Measurements from ENCODE around the gene PGLYRP2.

The PGLYRP2 gene

DNA sequence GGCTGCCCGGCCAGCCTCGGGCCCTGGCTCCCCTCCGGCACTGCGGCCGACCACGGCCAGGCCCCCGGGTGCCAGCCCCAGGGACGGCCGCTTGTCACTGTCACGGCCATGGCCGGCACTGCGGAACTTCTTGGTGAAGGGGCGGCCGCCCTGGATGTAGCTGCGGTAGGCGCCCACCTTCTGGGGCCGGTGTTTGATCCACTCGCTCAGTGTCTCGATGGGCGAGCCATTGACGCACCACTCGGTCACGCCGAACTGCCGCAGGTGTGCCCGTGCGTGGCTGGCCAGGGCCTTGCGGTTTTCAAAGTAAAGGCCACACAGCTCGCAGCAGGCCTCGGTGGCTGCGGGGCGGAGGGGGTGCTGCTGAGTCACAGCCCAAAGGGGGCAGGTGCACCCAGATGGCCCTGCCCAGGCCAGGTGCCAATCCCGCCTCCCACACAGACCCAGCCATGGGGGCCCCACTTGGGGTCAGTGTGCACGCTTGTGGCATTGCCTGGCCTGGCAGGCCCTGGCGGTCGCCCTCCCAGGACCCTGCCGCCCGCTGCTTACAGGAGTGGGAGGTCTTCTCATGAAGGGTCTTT is 54.5 kb downstream of the PGLYRP2 start:
- no peak for DNase-seq (ENCODE audit: low read depth, low spot score)

DNA sequence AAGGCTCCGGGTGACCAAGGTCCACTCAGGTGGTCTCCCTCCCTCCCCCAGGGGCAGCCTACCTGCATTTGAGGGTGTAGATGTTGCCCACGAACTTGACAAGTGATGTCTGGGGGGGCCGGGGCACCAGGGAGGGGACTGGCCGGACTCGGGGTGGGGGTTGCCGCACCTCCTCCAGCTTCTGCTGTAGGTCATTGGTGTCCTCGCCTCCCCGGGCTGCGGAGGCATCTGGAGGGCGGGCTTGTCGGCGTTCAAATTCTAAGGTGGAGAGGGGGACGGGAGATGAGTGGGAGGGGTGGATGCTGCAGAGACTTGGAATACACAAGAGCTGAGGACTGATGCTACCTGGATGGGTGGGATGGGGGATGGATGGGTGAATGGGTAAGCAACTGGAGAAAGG is 55.2 kb downstream of the PGLYRP2 start:
- no peak for DNase-seq (ENCODE audit: low read depth, low spot score)

DNA sequence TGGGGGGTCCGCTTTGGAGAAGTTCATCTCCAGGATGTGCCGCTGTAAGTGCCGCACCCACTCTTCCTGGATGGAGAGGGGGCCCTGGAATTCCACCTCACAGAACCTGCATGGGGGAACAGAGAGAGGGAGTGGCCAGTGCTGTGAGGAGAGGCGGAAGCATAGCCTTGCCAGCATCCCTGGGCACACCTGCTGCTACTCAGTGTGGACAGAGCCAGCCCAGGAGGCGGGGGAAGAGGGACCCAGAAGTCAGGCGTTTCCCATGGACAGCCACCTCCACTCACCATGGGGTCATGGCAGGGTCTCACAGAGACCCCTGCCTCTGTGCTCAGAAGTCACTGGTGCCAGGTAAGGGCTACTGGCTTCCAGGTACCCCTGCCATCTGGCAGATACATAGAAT is 56.2 kb downstream of the PGLYRP2 start:
- no peak for DNase-seq (ENCODE audit: low read depth, low spot score)

DNA sequence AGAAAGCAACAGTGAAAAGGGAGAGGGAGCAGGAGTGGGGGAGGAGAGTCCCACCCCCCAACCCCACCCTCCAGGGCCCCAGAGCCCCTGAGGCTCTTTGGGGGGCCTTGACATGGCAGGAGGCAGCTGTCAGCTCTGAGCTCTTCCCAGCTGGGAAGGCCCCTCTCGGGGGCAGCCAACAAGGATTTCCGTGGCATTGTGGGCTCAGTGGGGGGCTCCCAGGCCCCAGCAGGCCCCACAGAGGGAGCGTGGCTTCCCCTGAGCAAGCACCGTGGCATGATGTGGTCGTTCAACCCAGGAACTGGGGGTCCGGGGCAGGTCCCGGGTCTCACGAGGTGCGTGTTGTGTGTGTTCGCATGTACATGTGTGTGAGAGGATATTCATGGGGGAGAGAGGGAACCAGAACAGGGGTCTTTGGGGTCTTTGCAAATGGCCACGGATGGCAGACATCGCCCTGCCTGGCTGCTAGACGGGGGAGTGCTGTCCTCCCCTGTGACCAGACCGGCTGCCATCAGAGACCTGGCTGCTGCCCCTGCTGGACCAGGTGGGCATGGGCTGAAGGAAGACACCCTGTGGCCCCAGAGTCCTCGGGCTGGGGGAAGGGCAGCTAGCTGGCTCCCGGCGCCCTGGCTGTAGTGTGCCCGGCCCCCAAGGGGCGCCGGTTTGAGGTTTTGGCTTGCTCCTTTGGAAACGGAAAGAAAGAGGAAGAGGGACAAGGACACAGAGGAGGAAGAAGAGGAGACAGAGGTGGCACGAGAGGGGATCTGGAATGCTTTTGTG is 56.8 kb downstream of the PGLYRP2 start:
- no peak for DNase-seq (ENCODE audit: low read depth, low spot score)

DNA sequence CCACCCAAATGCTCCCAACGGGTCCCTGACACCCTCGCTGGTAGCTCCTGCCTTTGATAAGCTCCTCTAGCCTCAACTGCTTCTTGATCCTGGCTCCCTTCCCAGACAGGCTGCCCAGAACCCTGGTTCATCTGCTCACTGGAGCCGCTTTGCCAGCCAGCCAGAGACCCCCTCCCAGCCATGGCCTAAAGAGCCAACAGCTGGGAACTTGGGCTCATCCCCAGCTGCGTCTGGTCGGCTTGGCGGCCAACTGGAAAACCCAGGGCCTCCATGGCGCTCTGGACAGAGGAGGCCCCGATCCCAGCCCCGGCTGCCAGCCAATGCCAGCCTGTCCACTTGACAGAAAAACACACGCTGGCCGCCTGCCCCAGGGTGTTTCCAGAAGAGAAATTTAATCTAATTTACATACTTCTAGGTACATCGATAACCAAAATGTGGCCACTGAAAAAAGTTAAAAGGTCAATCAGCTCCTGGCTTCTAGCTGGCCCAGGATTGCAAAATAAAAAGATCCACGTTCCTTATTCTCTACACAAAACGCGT is 57.5 kb downstream of the PGLYRP2 start:
- no peak for DNase-seq (ENCODE audit: low read depth, low spot score)

DNA sequence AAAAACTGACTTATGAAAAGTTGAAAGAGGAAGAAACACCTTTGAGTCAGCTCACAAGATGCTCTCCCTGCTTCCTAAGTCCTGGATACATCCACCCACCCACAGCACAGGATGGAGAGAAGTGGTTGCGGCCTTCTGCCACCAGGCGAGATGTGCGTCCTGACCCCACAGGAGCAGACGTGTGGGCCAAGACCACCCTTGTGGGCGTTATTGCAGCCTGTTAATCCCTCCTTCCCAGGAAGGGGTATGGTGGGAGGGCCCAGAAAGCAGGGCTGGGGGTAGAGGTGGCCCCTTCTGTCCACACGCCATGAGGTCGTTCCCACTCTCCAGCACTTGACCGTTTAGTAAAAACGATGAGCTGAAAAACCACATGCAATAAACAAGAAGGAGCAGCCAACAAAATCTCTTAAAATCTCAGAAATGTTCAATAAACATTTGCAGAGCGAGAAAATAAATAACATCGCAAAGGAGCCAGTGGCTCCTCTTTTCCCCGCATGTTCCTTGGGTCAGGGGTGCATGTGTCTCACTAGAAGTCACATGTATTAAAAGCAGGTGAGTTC is 58.1 kb downstream of the PGLYRP2 start:
- no peak for DNase-seq (ENCODE audit: low read depth, low spot score)

DNA sequence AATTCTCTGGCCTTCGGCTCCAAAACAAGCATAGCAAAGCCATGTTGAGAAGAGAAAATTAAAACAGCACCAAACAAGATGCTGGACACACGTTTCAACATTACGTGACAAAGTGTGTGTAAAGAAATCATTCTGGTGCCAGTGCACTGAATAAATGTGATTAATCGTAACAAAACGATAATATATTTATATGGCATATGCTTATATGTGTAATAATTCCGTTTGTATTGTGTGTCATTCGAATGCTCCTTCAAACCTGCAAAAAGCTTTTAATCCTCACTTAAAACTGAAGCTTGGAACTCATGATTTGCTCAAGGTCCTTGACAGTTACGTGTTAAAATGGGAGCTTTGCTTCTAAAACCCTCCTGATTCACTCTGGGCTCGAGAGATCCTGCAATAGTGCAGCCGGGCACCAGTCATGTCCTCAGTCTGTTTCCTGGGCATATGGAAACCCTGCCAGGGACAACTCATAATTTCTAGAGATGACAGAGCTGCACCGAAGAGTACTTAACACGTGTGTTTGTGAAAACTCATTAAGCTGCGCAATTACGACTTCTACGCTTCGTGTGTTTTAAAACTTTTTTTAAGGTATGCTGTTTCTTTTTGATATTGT is 59.8 kb downstream of the PGLYRP2 start:
- no peak for DNase-seq (ENCODE audit: low read depth, low spot score)

Data from astrocyte of the hippocampus (primary cell).